ENCODE measurements around the gene ANTXR1.

- TF ChIP-seq CTCF (IDR thresholded peaks at IDR 0.05; ENCODE audit: poor library complexity) (no peak), EZH2 (IDR thresholded peaks at IDR 0.05; ENCODE audit: borderline replicate concordance) (no peak)
These were observed 109.3 kb downstream of the ANTXR1 start for GRCh38 chr2:69122271-69122670.

Data from hepatocyte (in vitro differentiated cells).